A549 (cell line): ENCODE data around the gene KHNYN. TPM values are rescaled to one million over a fixed set of nuclear protein-coding genes. Genes with fewer than 3 reads are reported as not detected.

ENCODE experiments used
- ATAC-seq, 2 experiments: fragments of 200-7000 bp in 1 of 2; fragments of >200 bp in 1 of 2; cut with Nextera tagmentation in 1 of 2; cut with Tn5 transposase in 1 of 2; 3 replicates each; pipeline versions ENCODE4 v1.8.0 to v1.9.1; 2018 to 2020; ENCODE audit warnings: mild to moderate bottlenecking in 1 of 2, moderate library complexity in 1 of 2
- CTCF ChIA-PET: fragments of 300-600 bp; sonication (Branson Sonifier 250); formaldehyde crosslinking; extraction: SDS; loops from one replicate; lab custom pipeline; 2021; ENCODE audit warnings: antibody characterized with exemption, inconsistent platforms; lab: Yijun Ruan, JAX
- POLR2A ChIA-PET: fragments of 350-600 bp; formaldehyde crosslinking; extraction: SDS; loops from one replicate; lab custom pipeline; 2021; ENCODE audit warnings: antibody characterized with exemption, inconsistent platforms; lab: Yijun Ruan, JAX
- DNase-seq, 2 experiments: peaks; one replicate each; pipeline versions ENCODE4 v3.0.0 to v3.0.0-alpha.2; 2011 to 2016; ENCODE audit warnings: low read depth in 1 of 2, low spot score in 1 of 2
- FAIRE-seq: peaks from 2 replicates; lab custom pipeline; 2011; peaks lifted over from hg19 to GRCh38; lab: Jason Lieb, UNC
- H3K27ac ChIP-seq, 2 experiments: fragments of >200 bp; sonication (Bioruptor Twin); formaldehyde crosslinking; 3 replicates each; pipeline ENCODE4 v1.5.1; 2016 to 2017
- H3K4me1 ChIP-seq: fragments of >200 bp; sonication (Bioruptor Twin); formaldehyde crosslinking; 3 replicates; pipeline ENCODE4 v1.6.1; 2016
- H3K4me2 ChIP-seq: fragments of >200 bp; sonication (Bioruptor Twin); formaldehyde crosslinking; 3 replicates; pipeline ENCODE4 v1.6.1; 2016
- H3K4me3 ChIP-seq: fragments of >200 bp; sonication (Bioruptor Twin); formaldehyde crosslinking; 3 replicates; pipeline ENCODE4 v1.5.1; 2016
- H3K9me3 ChIP-seq: fragments of >200 bp; sonication (Bioruptor Twin); formaldehyde crosslinking; 3 replicates; pipeline ENCODE4 v1.6.1; 2016
- BHLHE40 ChIP-seq: IDR thresholded peaks from 2 replicates; pipeline ENCODE4 v1.6.1; 2012; ENCODE audit warnings: low read depth, low read length, inconsistent platforms
- CBX8 ChIP-seq: fragments of 200-600 bp; sonication (generic); IDR thresholded peaks from 2 replicates; pipeline ENCODE4 v1.6.1; 2016
- CEBPB ChIP-seq, 2 experiments: fragments of >200 bp in 1 of 2; sonication (Bioruptor Twin) in 1 of 2; formaldehyde crosslinking in 1 of 2; IDR thresholded peaks; 2 replicates each; pipeline ENCODE4 v1.6.1; 2012 to 2016
- CHD4 ChIP-seq: fragments of 200-600 bp; sonication (generic); IDR thresholded peaks from 2 replicates; pipeline ENCODE4 v1.6.1; 2016; ENCODE audit warnings: antibody characterized with exemption, mild to moderate bottlenecking, borderline replicate concordance
- ESRRA ChIP-seq: fragments of 150-350 bp; IDR thresholded peaks from 2 replicates; pipeline ENCODE4 v1.6.1; 2014; ENCODE audit warnings: mild to moderate bottlenecking, low read length, borderline replicate concordance
- FOXS1 ChIP-seq: fragments of 250-450 bp; sonication (Bioruptor Pico); IDR thresholded peaks from 2 replicates; pipeline ENCODE4 v1.5.0; 2020; ENCODE audit warnings: mild to moderate bottlenecking, moderate library complexity
- HDAC2 ChIP-seq: fragments of 200-600 bp; sonication (generic); IDR thresholded peaks from 2 replicates; pipeline ENCODE4 v1.6.1; 2016
- HOXA7 ChIP-seq: fragments of 250-450 bp; sonication (Bioruptor Pico); IDR thresholded peaks from 2 replicates; pipeline ENCODE4 v1.5.0; 2020; ENCODE audit warnings: mild to moderate bottlenecking, moderate library complexity
- JUN ChIP-seq, 2 experiments: fragments of >200 bp; sonication (Bioruptor Twin); formaldehyde crosslinking; IDR thresholded peaks; 2 replicates in 1 of 2; 3 replicates in 1 of 2; pipeline ENCODE4 v1.6.1; 2016 to 2017
- JUNB ChIP-seq: fragments of >200 bp; sonication (Bioruptor Twin); formaldehyde crosslinking; IDR thresholded peaks from 2 replicates; pipeline ENCODE4 v1.6.1; 2016
- MAZ ChIP-seq: fragments of 150-350 bp; IDR thresholded peaks from 2 replicates; pipeline ENCODE4 v1.6.1; 2014; ENCODE audit warnings: antibody characterized with exemption, low read depth, low read length, borderline replicate concordance
- NPAS2 ChIP-seq: fragments of 250-450 bp; sonication (Bioruptor Pico); IDR thresholded peaks from 2 replicates; pipeline ENCODE4 v1.8.0; 2022; ENCODE audit warnings: mild to moderate bottlenecking, moderate library complexity, borderline replicate concordance
- RAD21 ChIP-seq, 2 experiments: fragments of >200 bp in 1 of 2; sonication (Bioruptor Twin) in 1 of 2; formaldehyde crosslinking in 1 of 2; IDR thresholded peaks in 1 of 2; conservative IDR thresholded peaks in 1 of 2; 2 replicates in 1 of 2; 3 replicates in 1 of 2; pipeline ENCODE4 v1.6.1; 2012 to 2018; ENCODE audit warnings: inconsistent platforms in 1 of 2
- RARB ChIP-seq: fragments of 250-450 bp; sonication (Bioruptor Pico); IDR thresholded peaks from 2 replicates; pipeline ENCODE4 v1.8.0; 2021; ENCODE audit warnings: mild to moderate bottlenecking, moderate library complexity
- RCOR1 ChIP-seq: fragments of 150-350 bp; IDR thresholded peaks from 2 replicates; pipeline ENCODE4 v1.6.1; 2014; ENCODE audit warnings: antibody characterized with exemption, low read length, low read depth
- RFX5 ChIP-seq: fragments of 450-650 bp; IDR thresholded peaks from 2 replicates; pipeline ENCODE4 v1.7.1; 2014; ENCODE audit warnings: antibody characterized with exemption, mild to moderate bottlenecking, moderate library complexity
- SMC3 ChIP-seq: fragments of >200 bp; sonication (Bioruptor Twin); formaldehyde crosslinking; IDR thresholded peaks from 3 replicates; pipeline ENCODE4 v1.6.1; 2018; ENCODE audit warnings: inconsistent platforms
- SREBF2 ChIP-seq: fragments of 450-650 bp; IDR thresholded peaks from 2 replicates; pipeline ENCODE4 v1.6.1; 2014; ENCODE audit warnings: mild to moderate bottlenecking, moderate library complexity
- TP53 ChIP-seq: fragments of 250-450 bp; sonication (Bioruptor Pico); IDR thresholded peaks from 2 replicates; pipeline ENCODE4 v1.5.0; 2021; ENCODE audit warnings: mild to moderate bottlenecking, moderate library complexity
- ZFP36 ChIP-seq: fragments of 450-650 bp; IDR thresholded peaks from 2 replicates; pipeline ENCODE4 v1.6.1; 2014; ENCODE audit warnings: borderline replicate concordance; ENCODE audit not compliant: partially characterized antibody
- WGBS: methylation state at CpG from one replicate; pipeline ENCODE4 v1.1.6; 2017; ENCODE audit errors: missing lambda C conversion rate; 5-methylcytosine and 5-hydroxymethylcytosine counted together
- polyA plus RNA-seq, 4 experiments: library from polyadenylated mRNA; depleted of rRNA in 3 of 4; stranded (reverse); fragments of >200 nt; fragmentation: RNase III in 1 of 4; extraction: RNeasy Plus Mini Kit Qiagen cat#74134 plus additional on column Dnase treatment in 1 of 4; gene quantifications; 2 replicates in 3 of 4; 3 replicates in 1 of 4; pipeline ENCODE4 v1.2.3, GENCODE V29; 2011 to 2017
- TF ChIP-seq, protein P1 (sequence below): fragments of 150-350 bp; IDR thresholded peaks from 2 replicates; pipeline ENCODE4 v1.6.1; 2014; ENCODE audit warnings: low read depth, mild to moderate bottlenecking, low read length
- TF ChIP-seq, protein P2 (sequence below): fragments of 450-650 bp; IDR thresholded peaks from 2 replicates; pipeline ENCODE4 v1.6.1; 2014; ENCODE audit warnings: antibody characterized with exemption
- TF ChIP-seq, protein P3 (sequence below): IDR thresholded peaks from 2 replicates; pipeline ENCODE4 v1.6.1; 2012
- TF ChIP-seq, protein P4 (sequence below): fragments of >200 bp; sonication (Bioruptor Twin); formaldehyde crosslinking; IDR thresholded peaks from 2 replicates; pipeline ENCODE4 v1.6.1; 2016
- TF ChIP-seq, protein P5 (sequence below): fragments of >200 bp; sonication (Bioruptor Twin); formaldehyde crosslinking; IDR thresholded peaks from 3 replicates; pipeline ENCODE4 v1.5.1; 2016
- TF ChIP-seq, protein P6 (sequence below): fragments of 250-450 bp; sonication (Bioruptor Pico); IDR thresholded peaks from 2 replicates; pipeline ENCODE4 v1.5.0; 2021; ENCODE audit warnings: mild to moderate bottlenecking, moderate library complexity, borderline replicate concordance

KHNYN gene
- polyA plus RNA-seq, 2 of the 4 experiments (the other 2 are of a cell fraction), result 19.0 to 26.4 TPM

DNA sequence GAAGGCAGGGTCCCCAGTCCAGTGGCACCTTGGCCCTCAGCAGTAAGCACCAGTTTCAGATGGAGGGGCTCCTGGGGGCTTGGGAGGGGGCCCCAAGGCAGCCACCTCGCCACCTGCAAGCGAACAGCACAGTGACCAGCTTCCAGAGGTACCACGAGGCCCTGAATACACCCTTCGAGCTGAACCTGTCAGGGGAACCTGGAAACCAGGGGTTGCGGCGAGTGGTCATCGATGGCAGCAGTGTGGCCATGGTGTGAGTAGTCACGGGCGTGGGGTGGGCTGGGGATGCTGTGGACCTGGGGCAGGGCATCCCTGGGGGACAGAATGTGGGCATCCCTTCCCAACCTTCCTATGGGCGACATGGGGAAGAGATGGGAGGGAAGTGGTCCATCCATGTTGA is 19.8 kb upstream of the KHNYN start:
- 18% methylated on average over 1 of the region's 10 CpGs for whole genome bisulfite sequencing
- Histone ChIP-seq H3K4me2 (no peak overlapping the region), H3K9me3 (no peaks in the 10 kb centered on the region), H3K27ac (no peak overlapping the region), H3K4me1 (no peaks in the 10 kb centered on the region), H3K4me3 (no peak overlapping the region)
- ATAC-seq (no peak), FAIRE-seq (no peak), DNase-seq (no peak)
- TF ChIP-seq, protein P1, sequence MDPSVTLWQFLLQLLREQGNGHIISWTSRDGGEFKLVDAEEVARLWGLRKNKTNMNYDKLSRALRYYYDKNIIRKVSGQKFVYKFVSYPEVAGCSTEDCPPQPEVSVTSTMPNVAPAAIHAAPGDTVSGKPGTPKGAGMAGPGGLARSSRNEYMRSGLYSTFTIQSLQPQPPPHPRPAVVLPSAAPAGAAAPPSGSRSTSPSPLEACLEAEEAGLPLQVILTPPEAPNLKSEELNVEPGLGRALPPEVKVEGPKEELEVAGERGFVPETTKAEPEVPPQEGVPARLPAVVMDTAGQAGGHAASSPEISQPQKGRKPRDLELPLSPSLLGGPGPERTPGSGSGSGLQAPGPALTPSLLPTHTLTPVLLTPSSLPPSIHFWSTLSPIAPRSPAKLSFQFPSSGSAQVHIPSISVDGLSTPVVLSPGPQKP, result no peak
- TF ChIP-seq BHLHE40 (no peak), JUNB (no peak), HDAC2 (no peak), CEBPB (IDR thresholded peaks at IDR 0.05) (no peak), RARB (CRISPR knock-in tag) (no peak), CBX8 (no peak), HOXA7 (CRISPR knock-in tag) (no peak), NPAS2 (CRISPR knock-in tag) (no peak), CHD4 (no peak), RFX5 (no peak)
- TF ChIP-seq, protein P2, sequence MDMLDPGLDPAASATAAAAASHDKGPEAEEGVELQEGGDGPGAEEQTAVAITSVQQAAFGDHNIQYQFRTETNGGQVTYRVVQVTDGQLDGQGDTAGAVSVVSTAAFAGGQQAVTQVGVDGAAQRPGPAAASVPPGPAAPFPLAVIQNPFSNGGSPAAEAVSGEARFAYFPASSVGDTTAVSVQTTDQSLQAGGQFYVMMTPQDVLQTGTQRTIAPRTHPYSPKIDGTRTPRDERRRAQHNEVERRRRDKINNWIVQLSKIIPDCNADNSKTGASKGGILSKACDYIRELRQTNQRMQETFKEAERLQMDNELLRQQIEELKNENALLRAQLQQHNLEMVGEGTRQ, result no peak
- TF ChIP-seq, protein P3, sequence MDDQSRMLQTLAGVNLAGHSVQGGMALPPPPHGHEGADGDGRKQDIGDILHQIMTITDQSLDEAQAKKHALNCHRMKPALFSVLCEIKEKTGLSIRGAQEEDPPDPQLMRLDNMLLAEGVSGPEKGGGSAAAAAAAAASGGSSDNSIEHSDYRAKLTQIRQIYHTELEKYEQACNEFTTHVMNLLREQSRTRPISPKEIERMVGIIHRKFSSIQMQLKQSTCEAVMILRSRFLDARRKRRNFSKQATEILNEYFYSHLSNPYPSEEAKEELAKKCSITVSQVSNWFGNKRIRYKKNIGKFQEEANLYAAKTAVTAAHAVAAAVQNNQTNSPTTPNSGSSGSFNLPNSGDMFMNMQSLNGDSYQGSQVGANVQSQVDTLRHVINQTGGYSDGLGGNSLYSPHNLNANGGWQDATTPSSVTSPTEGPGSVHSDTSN, result no peak
- ChIA-PET CTCF (interaction anchor here (0.8 to 16.5 kb wide), 7 partner anchors 10 to 78 kb away, joined by 3 to 254 read pairs (median 4); partner anchors contain the start of genes ADCY4, CBLN3, KHNYN and RIPK3), POLR2A (interaction anchor here (1.1 to 1.6 kb wide), 2 partner anchors 20 to 44 kb away, joined by 3 to 8 read pairs; partner anchors contain the start of genes CBLN3 and KHNYN)

DNA sequence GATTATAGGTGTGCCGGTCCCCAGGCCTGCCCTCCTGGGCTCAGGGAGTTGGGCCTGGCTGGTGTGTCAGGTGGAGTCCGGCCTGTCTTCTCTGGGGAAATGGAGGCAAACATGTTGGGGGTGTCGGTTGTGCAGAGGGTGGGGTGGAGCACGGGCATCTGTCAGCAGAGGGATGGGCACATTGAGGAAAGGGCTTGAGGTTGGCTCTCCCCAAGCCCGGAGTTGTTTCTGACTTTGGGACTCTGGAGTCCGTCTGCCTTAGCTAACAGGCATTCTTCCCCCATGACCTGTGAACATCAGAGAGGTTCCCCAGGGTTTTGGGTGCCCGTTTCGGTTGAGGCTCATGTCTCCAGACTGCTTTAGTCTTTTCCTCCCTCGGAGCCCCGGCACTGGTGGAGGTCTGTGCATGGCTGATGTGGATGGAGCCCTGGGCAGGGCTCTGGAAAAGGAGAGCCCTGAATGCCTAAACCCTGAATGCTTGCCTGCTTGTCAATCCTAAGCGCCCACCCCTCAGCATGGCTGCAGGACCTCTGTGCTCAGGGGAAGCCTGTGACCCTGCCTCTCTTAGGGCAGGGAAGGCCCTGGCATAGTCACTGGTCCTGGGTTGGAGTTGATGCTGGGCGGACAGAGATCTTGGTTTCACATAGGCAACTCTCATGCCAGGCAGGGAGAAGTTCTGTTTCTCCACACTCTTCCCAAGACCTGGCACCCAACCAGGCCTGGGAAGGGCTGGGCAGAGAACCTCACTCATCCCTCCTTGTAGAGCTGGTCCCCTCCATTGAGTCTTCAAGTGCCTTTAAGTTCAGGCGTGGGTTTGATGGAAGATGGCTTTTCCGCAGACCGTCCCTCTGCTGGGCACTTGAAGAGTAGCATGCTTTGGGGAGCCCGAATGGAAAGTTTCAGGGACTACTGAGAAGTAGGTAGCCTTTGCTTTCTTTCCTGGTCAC is 18.0 kb upstream of the KHNYN start:
- POLR2A ChIA-PET, result interaction anchor here (1.5 kb wide), 1 partner anchor 18 kb away, joined by 4 read pairs; the partner anchor contains the start of genes CBLN3 and KHNYN
- DNase-seq (peak; percentile 66 to 74), ATAC-seq (peak; percentile 76 to 85), FAIRE-seq (no peak)
- WGBS, result 36% methylated on average over 16 of the region's 16 CpGs
- TF ChIP-seq RCOR1, result no peak
- no peak for TF ChIP-seq SREBF2
- TF ChIP-seq, protein P4, sequence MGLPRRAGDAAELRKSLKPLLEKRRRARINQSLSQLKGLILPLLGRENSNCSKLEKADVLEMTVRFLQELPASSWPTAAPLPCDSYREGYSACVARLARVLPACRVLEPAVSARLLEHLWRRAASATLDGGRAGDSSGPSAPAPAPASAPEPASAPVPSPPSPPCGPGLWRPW, result no peak
- no peak for TF ChIP-seq TP53 (CRISPR knock-in tag)
- TF ChIP-seq ZFP36, result no peak
- peak; percentile 46 to 50 for TF ChIP-seq RAD21 (conservative IDR thresholded peaks at IDR 0.05 in 1 of 2, IDR thresholded peaks at IDR 0.05 in 1 of 2)
- peak; percentile 65 for TF ChIP-seq SMC3
- TF ChIP-seq MAZ, result no peak
- TF ChIP-seq ESRRA, result no peak
- TF ChIP-seq JUN (IDR thresholded peaks at IDR 0.05), result no peak
- TF ChIP-seq, protein P5, sequence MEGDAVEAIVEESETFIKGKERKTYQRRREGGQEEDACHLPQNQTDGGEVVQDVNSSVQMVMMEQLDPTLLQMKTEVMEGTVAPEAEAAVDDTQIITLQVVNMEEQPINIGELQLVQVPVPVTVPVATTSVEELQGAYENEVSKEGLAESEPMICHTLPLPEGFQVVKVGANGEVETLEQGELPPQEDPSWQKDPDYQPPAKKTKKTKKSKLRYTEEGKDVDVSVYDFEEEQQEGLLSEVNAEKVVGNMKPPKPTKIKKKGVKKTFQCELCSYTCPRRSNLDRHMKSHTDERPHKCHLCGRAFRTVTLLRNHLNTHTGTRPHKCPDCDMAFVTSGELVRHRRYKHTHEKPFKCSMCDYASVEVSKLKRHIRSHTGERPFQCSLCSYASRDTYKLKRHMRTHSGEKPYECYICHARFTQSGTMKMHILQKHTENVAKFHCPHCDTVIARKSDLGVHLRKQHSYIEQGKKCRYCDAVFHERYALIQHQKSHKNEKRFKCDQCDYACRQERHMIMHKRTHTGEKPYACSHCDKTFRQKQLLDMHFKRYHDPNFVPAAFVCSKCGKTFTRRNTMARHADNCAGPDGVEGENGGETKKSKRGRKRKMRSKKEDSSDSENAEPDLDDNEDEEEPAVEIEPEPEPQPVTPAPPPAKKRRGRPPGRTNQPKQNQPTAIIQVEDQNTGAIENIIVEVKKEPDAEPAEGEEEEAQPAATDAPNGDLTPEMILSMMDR, result peak; percentile 53
- TF ChIP-seq, protein P6, sequence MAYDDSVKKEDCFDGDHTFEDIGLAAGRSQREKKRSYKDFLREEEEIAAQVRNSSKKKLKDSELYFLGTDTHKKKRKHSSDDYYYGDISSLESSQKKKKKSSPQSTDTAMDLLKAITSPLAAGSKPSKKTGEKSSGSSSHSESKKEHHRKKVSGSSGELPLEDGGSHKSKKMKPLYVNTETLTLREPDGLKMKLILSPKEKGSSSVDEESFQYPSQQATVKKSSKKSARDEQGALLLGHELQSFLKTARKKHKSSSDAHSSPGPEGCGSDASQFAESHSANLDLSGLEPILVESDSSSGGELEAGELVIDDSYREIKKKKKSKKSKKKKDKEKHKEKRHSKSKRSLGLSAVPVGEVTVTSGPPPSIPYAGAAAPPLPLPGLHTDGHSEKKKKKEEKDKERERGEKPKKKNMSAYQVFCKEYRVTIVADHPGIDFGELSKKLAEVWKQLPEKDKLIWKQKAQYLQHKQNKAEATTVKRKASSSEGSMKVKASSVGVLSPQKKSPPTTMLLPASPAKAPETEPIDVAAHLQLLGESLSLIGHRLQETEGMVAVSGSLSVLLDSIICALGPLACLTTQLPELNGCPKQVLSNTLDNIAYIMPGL (CRISPR knock-in tag), result no peak
- TF ChIP-seq FOXS1 (CRISPR knock-in tag), result no peak
- Histone ChIP-seq H3K4me3 (no peak overlapping the region), H3K27ac (no peak overlapping the region), H3K9me3 (no peaks in the 10 kb centered on the region), H3K4me2 (no peak overlapping the region), H3K4me1 (no peaks in the 10 kb centered on the region)
- CTCF ChIA-PET, result interaction anchor here (0.6 to 16.5 kb wide), 16 partner anchors 8 to 105 kb away, joined by 3 to 254 read pairs (median 3); partner anchors contain the start of genes ADCY4, CBLN3, KHNYN and RIPK3
